HEK293T (cell line): ENCODE measurements around the gene SFT2D1.

Experiments used
- ARNT ChIP-seq: fragments of 450-650 bp; IDR thresholded peaks from 2 replicates; pipeline ENCODE4 v1.6.1; 2017; ENCODE audit warnings: mild to moderate bottlenecking
- FOXM1 ChIP-seq: fragments of 450-650 bp; IDR thresholded peaks from 2 replicates; pipeline ENCODE4 v1.6.1; 2017; ENCODE audit warnings: mild to moderate bottlenecking, borderline replicate concordance
- L3MBTL2 ChIP-seq: fragments of 450-650 bp; conservative IDR thresholded peaks from 2 replicates; pipeline ENCODE4 v1.6.1; 2016; ENCODE audit warnings: mild to moderate bottlenecking
- PKNOX1 ChIP-seq: fragments of 450-650 bp; IDR thresholded peaks from 2 replicates; pipeline ENCODE4 v1.6.1; 2016
- SP1 ChIP-seq: fragments of 450-650 bp; IDR thresholded peaks from 2 replicates; pipeline ENCODE4 v1.6.1; 2017
- SUZ12 ChIP-seq: fragments of 450-650 bp; IDR thresholded peaks from 2 replicates; pipeline ENCODE4 v1.6.1; 2016; ENCODE audit warnings: mild to moderate bottlenecking
- ZNF384 ChIP-seq: fragments of 450-650 bp; IDR thresholded peaks from 2 replicates; pipeline ENCODE4 v1.6.1; 2016

GRCh38 chr6:166318227-166318626, 24.1 kb downstream of the SFT2D1 start:
- TF ChIP-seq SP1 (no peak), PKNOX1 (no peak), FOXM1 (no peak), SUZ12 (no peak), ARNT (no peak), L3MBTL2 (no peak), ZNF384 (no peak)
